Measurements from ENCODE around the gene VASH2. TPM values are rescaled to one million over a fixed set of nuclear protein-coding genes. Genes with fewer than 3 reads are reported as not detected.

Gene VASH2
- total and polyA plus RNA-seq, 2 of the 4 experiments (the other 2 are of a cell fraction) = 0.90 to 1.2 TPM

DNA sequence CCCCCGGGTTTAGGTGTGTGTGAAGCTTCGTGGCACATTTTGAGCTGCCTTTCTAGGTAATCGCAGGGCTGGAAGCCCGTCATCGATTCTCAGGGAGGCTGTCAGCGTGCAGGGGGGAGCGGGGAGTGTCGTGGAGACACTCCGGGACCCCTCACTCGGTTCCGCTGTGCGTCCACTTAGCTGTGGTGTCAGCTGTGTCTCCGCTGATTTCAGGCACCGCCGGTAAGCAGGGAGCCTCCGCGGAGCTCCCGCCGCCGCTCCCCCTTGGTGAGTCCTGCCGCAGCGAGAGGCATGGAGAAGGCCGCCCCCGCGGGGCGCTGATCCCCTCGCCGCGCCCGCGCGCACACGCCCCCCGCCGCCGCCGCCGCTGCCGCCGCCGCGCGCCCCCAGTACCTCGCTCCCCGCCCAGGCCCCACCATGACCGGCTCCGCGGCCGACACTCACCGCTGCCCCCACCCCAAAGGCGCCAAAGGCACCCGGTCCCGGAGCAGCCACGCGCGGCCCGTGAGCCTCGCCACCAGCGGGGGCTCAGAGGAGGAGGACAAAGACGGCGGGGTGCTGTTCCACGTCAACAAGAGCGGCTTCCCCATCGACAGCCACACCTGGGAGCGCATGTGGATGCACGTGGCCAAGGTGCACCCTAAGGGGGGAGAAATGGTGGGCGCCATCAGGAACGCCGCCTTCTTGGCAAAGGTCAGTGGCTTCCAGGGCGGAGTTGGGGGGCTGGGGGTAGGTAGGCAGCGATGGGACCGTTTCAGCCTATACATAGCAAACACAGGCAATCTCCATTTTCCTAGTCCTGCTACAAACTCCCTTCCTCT lies 995 bp downstream of the VASH2 start:
- Histone ChIP-seq H2AK5ac (ENCODE audit: low read depth, low read length) (no peak overlapping the region), H3K18ac (ENCODE audit: low read depth, low read length) (no peak overlapping the region), H4K5ac (ENCODE audit: low read depth, low read length) (no peak overlapping the region), H2BK120ac (ENCODE audit: low read depth, low read length) (no peak overlapping the region), H4K20me1 (ENCODE audit: insufficient read depth, low read length) (no peaks in the 10 kb centered on the region), H3K4me1 (ENCODE audit: control insufficient read depth, insufficient read depth, low read length) (peaks cover 4% of the 10 kb centered on the region; the same call in 1 of the 2 replicates), H2AK9ac (replicated peaks; ENCODE audit: low read depth, low read length, poor library complexity) (no peak overlapping the region), H2BK20ac (ENCODE audit: low read depth, low read length) (no peak overlapping the region), H3K9ac (ENCODE audit: low read depth, low read length) (peak overlapping the region; percentile 41), H3K27ac (ENCODE audit: insufficient read depth, low read length) (peak overlapping the region; percentile 3), H3K4me3 (ENCODE audit: insufficient read depth, low read depth, low read length) (peak overlapping the region; percentile 66), H2BK15ac (ENCODE audit: low read depth, low read length) (no peak overlapping the region), H3K4me2 (ENCODE audit: low read depth, low read length) (peak overlapping the region; percentile 70), H3K9me1 (ENCODE audit: insufficient read depth, low read length) (peaks cover 3% of the 10 kb centered on the region; the same call in 1 of the 2 replicates), H2AFZ (replicated peaks; ENCODE audit: low read length, poor library complexity) (peak overlapping the region; percentile 93), H3K14ac (replicated peaks; ENCODE audit: low read depth, low read length) (peak overlapping the region; percentile 2; the same call in 1 of the 2 replicates), H3K9me3 (ENCODE audit: control insufficient read depth, insufficient read depth, low read length) (no peaks in the 10 kb centered on the region), H3K79me1 (ENCODE audit: low read depth in 1 of 2, low read length in 2 of 2) (no peaks in the 10 kb centered on the region), H3K36me3 (ENCODE audit: control insufficient read depth, insufficient read depth, low read length) (peaks cover 10% of the 10 kb centered on the region; the same call in 1 of the 2 replicates), H3K4ac (ENCODE audit: low read depth, low read length) (peak overlapping the region; percentile 10; the same call in 1 of the 2 replicates), H2BK5ac (ENCODE audit: low read depth, low read length, poor library complexity, severe bottlenecking) (no peak overlapping the region), H4K8ac (ENCODE audit: low read depth in 2 of 2, low read length in 2 of 2) (no peak overlapping the region), H3K23ac (ENCODE audit: low read depth, low read length) (peak overlapping the region; percentile 58; the same call in 1 of the 2 replicates), H3K27me3 (ENCODE audit: control insufficient read depth, insufficient read depth, low read length) (peaks cover 7% of the 10 kb centered on the region; the same call in 1 of the 2 replicates), H4K91ac (ENCODE audit: insufficient read depth, low read depth, low read length) (0 out of 2 replicates have a peak overlapping the region, but pooled peaks have one; percentile 18), H3K56ac (ENCODE audit: extremely low read depth, insufficient read depth, low read length) (no peak overlapping the region)
- CTCF ChIA-PET = interaction anchor here (0.6 to 1.1 kb wide), 3 partner anchors 9 to 330 kb away, joined by 3 to 4 read pairs (median 3); no protein-coding TSS in a partner anchor
- peak; percentile 21 for ATAC-seq (ENCODE audit: low read depth)
- no TSS peak for BruUV-seq (replicated peaks)
- in situ Hi-C loops (cut with MboI; ENCODE audit: low sequenced_read_pairs) (no loop called here), dilution Hi-C loops (cut with HindIII; ENCODE audit: low sequenced_read_pairs, unreplicated experiment) (no loop called here), intact Hi-C loops (cut with micrococcal nuclease) (loop anchor here (2.0 kb wide), 1 partner anchor 93 kb away; the partner anchor contains the start of gene FLVCR1)
- WGBS, 2 experiments (ENCODE audit: extremely low coverage in 2 of 2, insufficient read length in 1 of 2) = 0% methylated on average over 28 of the region's 72 CpGs; no CpG with 5 or more reads in 1 of the 2 experiments
- DNase-seq = no peak
- TF ChIP-seq, protein P1, sequence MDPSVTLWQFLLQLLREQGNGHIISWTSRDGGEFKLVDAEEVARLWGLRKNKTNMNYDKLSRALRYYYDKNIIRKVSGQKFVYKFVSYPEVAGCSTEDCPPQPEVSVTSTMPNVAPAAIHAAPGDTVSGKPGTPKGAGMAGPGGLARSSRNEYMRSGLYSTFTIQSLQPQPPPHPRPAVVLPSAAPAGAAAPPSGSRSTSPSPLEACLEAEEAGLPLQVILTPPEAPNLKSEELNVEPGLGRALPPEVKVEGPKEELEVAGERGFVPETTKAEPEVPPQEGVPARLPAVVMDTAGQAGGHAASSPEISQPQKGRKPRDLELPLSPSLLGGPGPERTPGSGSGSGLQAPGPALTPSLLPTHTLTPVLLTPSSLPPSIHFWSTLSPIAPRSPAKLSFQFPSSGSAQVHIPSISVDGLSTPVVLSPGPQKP (IDR thresholded peaks at IDR 0.05; ENCODE audit: borderline replicate concordance, low read depth, low read length) = no peak
- no peak for TF ChIP-seq MAFK (IDR thresholded peaks at IDR 0.05; ENCODE audit: low read depth, low read length)
- no peak for TF ChIP-seq RCOR1 (IDR thresholded peaks at IDR 0.05; ENCODE audit: insufficient replicate concordance, low read length)
- TF ChIP-seq MAZ (IDR thresholded peaks at IDR 0.05; ENCODE audit: borderline replicate concordance, low read depth, low read length) = no peak
- TF ChIP-seq BHLHE40 (IDR thresholded peaks at IDR 0.05; ENCODE audit: low read depth, low read length) = no peak
- no peak for TF ChIP-seq SMC3 (IDR thresholded peaks at IDR 0.05; ENCODE audit: low read depth, low read length)
- no peak for TF ChIP-seq POLR2A (IDR thresholded peaks at IDR 0.05; ENCODE audit: low read depth, low read length)
- no peak for TF ChIP-seq CTCF (conservative IDR thresholded peaks at IDR 0.05; ENCODE audit: low read depth, low read length)
- TF ChIP-seq MXI1 (IDR thresholded peaks at IDR 0.05; ENCODE audit: borderline replicate concordance, low read depth, low read length) = no peak
- no peak for TF ChIP-seq FOS (IDR thresholded peaks at IDR 0.05; ENCODE audit: low read depth, low read length)
- no peak for TF ChIP-seq CEBPB (IDR thresholded peaks at IDR 0.05; ENCODE audit: low read depth, low read length)
- TF ChIP-seq RFX5 (IDR thresholded peaks at IDR 0.05; ENCODE audit: low read depth, low read length) = no peak
- TF ChIP-seq CHD1 (IDR thresholded peaks at IDR 0.05; ENCODE audit: low read depth, low read length) = no peak
- no peak for TF ChIP-seq RAD21 (IDR thresholded peaks at IDR 0.05; ENCODE audit: low read length)
- POLR2A ChIA-PET (ENCODE audit: unreplicated experiment) = no interaction called here
